Astrocyte (in vitro differentiated cells and primary cell): ENCODE results near the gene UNKL.

ENCODE experiments used
- CTCF ChIP-seq: IDR thresholded peaks from 2 replicates; pipeline ENCODE4 v1.5.1; 2011; ENCODE audit warnings: low read depth, mild to moderate bottlenecking, inconsistent platforms, low read length, moderate library complexity; ENCODE audit not compliant: insufficient read depth
- EZH2 ChIP-seq: IDR thresholded peaks from 2 replicates; pipeline ENCODE4 v1.6.1; 2012; ENCODE audit warnings: mild to moderate bottlenecking, low read length, inconsistent platforms; ENCODE audit not compliant: insufficient read depth

GRCh38 chr16:1403036-1403435, 11.5 kb downstream of the UNKL start:
- TF ChIP-seq EZH2 = no peak
- no peak for TF ChIP-seq CTCF
